Panc1 (cell line): ENCODE measurements around the gene CALR.

Experiments
- CTCF ChIP-seq: fragments of 450-650 bp; IDR thresholded peaks from 2 replicates; pipeline ENCODE4 v1.5.1; 2017; ENCODE audit warnings: mild to moderate bottlenecking
- POLR2AphosphoS5 ChIP-seq: IDR thresholded peaks from 2 replicates; pipeline ENCODE4 v1.6.1; 2012; ENCODE audit warnings: mild to moderate bottlenecking, low read depth, low read length, moderate library complexity
- REST ChIP-seq, 2 experiments: IDR thresholded peaks; 2 replicates each; pipeline ENCODE4 v1.6.1; 2011 to 2012; ENCODE audit warnings: low read depth in 2 of 2, control low read depth in 1 of 2, low read length in 1 of 2, mild to moderate bottlenecking in 1 of 2, moderate library complexity in 1 of 2; ENCODE audit not compliant: insufficient read depth in 1 of 2
- SIN3A ChIP-seq: IDR thresholded peaks from 2 replicates; pipeline ENCODE4 v1.6.1; 2012; ENCODE audit warnings: low read depth, mild to moderate bottlenecking, low read length, moderate library complexity, borderline replicate concordance; ENCODE audit not compliant: insufficient read depth
- TCF7L2 ChIP-seq: IDR thresholded peaks from 2 replicates; pipeline ENCODE4 v1.6.1; 2011; ENCODE audit warnings: mild to moderate bottlenecking, low read depth, low read length, inconsistent platforms

DNA sequence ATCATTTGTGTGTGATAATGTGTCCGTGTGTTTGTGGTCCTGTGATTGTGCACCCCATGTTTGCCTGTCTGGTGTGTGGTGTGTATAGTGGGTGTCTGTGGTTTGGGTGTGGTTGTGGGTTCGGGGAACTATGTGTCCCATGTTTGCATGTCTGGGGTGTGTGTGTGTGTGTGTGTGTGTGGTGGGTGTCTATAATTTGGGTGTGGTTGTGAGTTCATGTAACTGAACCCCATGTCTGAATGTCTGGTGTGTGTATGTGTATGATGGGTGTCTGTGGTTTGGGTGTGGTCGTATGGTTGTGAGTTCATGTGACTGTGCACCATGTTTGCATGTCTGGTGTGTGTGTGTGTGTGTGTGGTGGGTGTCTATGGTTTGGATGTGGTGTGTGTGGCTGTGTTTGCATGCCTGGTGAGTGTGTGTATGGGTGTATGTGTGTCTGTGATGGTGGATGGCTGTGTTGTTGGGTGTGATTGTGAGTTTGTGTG lies 45.8 kb downstream of the CALR start:
- TF ChIP-seq CTCF (no peak), REST (IDR thresholded peaks at IDR 0.05; ENCODE audit: insufficient read depth in 1 of 2, low read depth in 2 of 2, low read length in 1 of 2) (no peak), POLR2AphosphoS5 (no peak), SIN3A (no peak), TCF7L2 (no peak)
